SU-DHL-6 (cell line): Measurements from ENCODE around the gene MAML3.

ENCODE experiments used
- H2AFZ ChIP-seq: fragments of 200-600 bp; sonication (generic); 2 replicates; pipeline ENCODE4 v1.6.1; 2014; ENCODE audit warnings: low read depth, mild to moderate bottlenecking, moderate library complexity, mixed read lengths, antibody characterized with exemption, low read length; ENCODE audit not compliant: severe bottlenecking
- H3F3A ChIP-seq: fragments of 200-600 bp; shearing (Covaris generic); 2 replicates; pipeline ENCODE4 v1.6.0; 2016; ENCODE audit warnings: antibody characterized with exemption, mild to moderate bottlenecking; ENCODE audit not compliant: insufficient read depth
- H3K27ac ChIP-seq: fragments of 200-600 bp; sonication (generic); 2 replicates; pipeline ENCODE4 v1.5.1; 2016; ENCODE audit warnings: low read depth, mild to moderate bottlenecking, low read length, moderate library complexity, mixed read lengths
- H3K27me3 ChIP-seq: fragments of 200-600 bp; sonication (generic), shearing (Covaris generic); 2 replicates; pipeline ENCODE4 v1.6.0; 2014; ENCODE audit warnings: mild to moderate bottlenecking, low read length
- H3K36me3 ChIP-seq: fragments of 200-600 bp; sonication (generic); 2 replicates; pipeline ENCODE4 v1.6.1; 2014; ENCODE audit warnings: mild to moderate bottlenecking, low read length, mixed read lengths
- H3K4me2 ChIP-seq: fragments of 300-600, 200-600 bp; shearing (Covaris generic), sonication (generic); 2 replicates; pipeline ENCODE4 v1.6.0; 2014; ENCODE audit warnings: low read length, low read depth, mild to moderate bottlenecking; ENCODE audit not compliant: poor library complexity, severe bottlenecking
- H3K4me3 ChIP-seq: fragments of 200-600 bp; sonication (generic); 2 replicates; pipeline ENCODE4 v1.5.1; 2014; ENCODE audit warnings: antibody characterized with exemption, low read length, mild to moderate bottlenecking, mixed read lengths; ENCODE audit not compliant: insufficient read depth, poor library complexity, severe bottlenecking
- H3K79me2 ChIP-seq: fragments of 200-600 bp; sonication (generic); 2 replicates; pipeline ENCODE4 v1.6.1; 2014; ENCODE audit warnings: mild to moderate bottlenecking, low read length, moderate library complexity; ENCODE audit not compliant: insufficient read depth
- H3K9ac ChIP-seq: fragments of 200-600 bp; sonication (generic); 2 replicates; pipeline ENCODE4 v1.7.0; 2014; ENCODE audit warnings: mild to moderate bottlenecking, low read length
- H3K9me2 ChIP-seq: fragments of 200-600 bp; sonication (generic); replicated peaks from 2 replicates; pipeline ENCODE4 v1.6.1; 2014; ENCODE audit warnings: low read length; ENCODE audit not compliant: insufficient read depth
- H3K9me3 ChIP-seq: fragments of 200-600 bp; sonication (generic); 2 replicates; pipeline ENCODE4 v1.6.1; 2014; ENCODE audit warnings: low read length, mixed read lengths; ENCODE audit not compliant: insufficient read depth
- H4K20me1 ChIP-seq: fragments of 200-600 bp; sonication (generic); 2 replicates; pipeline ENCODE4 v1.6.1; 2014; ENCODE audit warnings: low read depth, mild to moderate bottlenecking, antibody characterized with exemption, low read length, moderate library complexity, mixed read lengths
- CTCF ChIP-seq: fragments of 200-600 bp; sonication (generic); IDR thresholded peaks from one replicate; pipeline ENCODE4 v1.5.1; 2017; ENCODE audit warnings: antibody characterized with exemption, mild to moderate bottlenecking, low read length, moderate library complexity; ENCODE audit not compliant: insufficient read depth, poor library complexity, severe bottlenecking
- EZH2phosphoT487 ChIP-seq: fragments of 200-600 bp; sonication (generic), shearing (Covaris generic); conservative IDR thresholded peaks from 2 replicates; pipeline ENCODE4 v1.6.1; 2018; ENCODE audit warnings: mild to moderate bottlenecking, antibody characterized with exemption, low read length, moderate library complexity, mixed read lengths

The MAML3 gene

GRCh38 chr4:139781066-139781465, 372.9 kb downstream of the MAML3 start:
- Histone ChIP-seq H3K4me3 (no peak overlapping the region), H3K27me3 (no peaks in the 10 kb centered on the region), H3K4me2 (no peak overlapping the region), H3K9me3 (no peaks in the 10 kb centered on the region), H3K9ac (no peak overlapping the region), H2AFZ (no peak overlapping the region), H3K9me2 (no peaks in the 10 kb centered on the region), H3K27ac (no peak overlapping the region), H3K79me2 (no peaks in the 10 kb centered on the region), H3F3A (no peaks in the 10 kb centered on the region), H3K36me3 (no peaks in the 10 kb centered on the region), H4K20me1 (no peaks in the 10 kb centered on the region)
- no peak for TF ChIP-seq CTCF
- TF ChIP-seq EZH2phosphoT487: no peak

GRCh38 chr4:139779691-139780090, 374.3 kb downstream of the MAML3 start:
- Histone ChIP-seq H3K9ac (no peak overlapping the region), H2AFZ (no peak overlapping the region), H3K9me3 (no peaks in the 10 kb centered on the region), H3F3A (no peaks in the 10 kb centered on the region), H3K27me3 (no peaks in the 10 kb centered on the region), H3K9me2 (no peaks in the 10 kb centered on the region), H3K4me3 (no peak overlapping the region), H3K27ac (no peak overlapping the region), H4K20me1 (no peaks in the 10 kb centered on the region), H3K4me2 (no peak overlapping the region), H3K36me3 (no peaks in the 10 kb centered on the region), H3K79me2 (no peaks in the 10 kb centered on the region)
- no peak for TF ChIP-seq EZH2phosphoT487
- no peak for TF ChIP-seq CTCF

- no peaks in the 10 kb centered on the region for H3K9me3 ChIP-seq
- H3K9ac ChIP-seq: no peak overlapping the region
- no peaks in the 10 kb centered on the region for H4K20me1 ChIP-seq
- TF ChIP-seq EZH2phosphoT487 (no peak), CTCF (no peak)
- H3K79me2 ChIP-seq: no peaks in the 10 kb centered on the region
- H2AFZ ChIP-seq: no peak overlapping the region
- H3K4me2 ChIP-seq: no peak overlapping the region
- H3F3A ChIP-seq: no peaks in the 10 kb centered on the region
- no peak overlapping the region for H3K27ac ChIP-seq
- H3K36me3 ChIP-seq: no peaks in the 10 kb centered on the region
- H3K9me2 ChIP-seq: no peaks in the 10 kb centered on the region
- H3K27me3 ChIP-seq: no peaks in the 10 kb centered on the region
- no peak overlapping the region for H3K4me3 ChIP-seq
Observed at GRCh38 chr4:139777757-139778156, 376.2 kb downstream of the MAML3 start.
